Head of caudate nucleus (tissue), 42 donors: ENCODE results near the gene CSK.

ENCODE experiments used
- DNase-seq, 42 donors: peaks; one replicate each; pipeline versions ENCODE4 v3.0.0 to v3.0.0-alpha.2; 2020 to 2021; ENCODE audit warnings: mixed read lengths in 7 of 42
- intact Hi-C: fragments of 100-400 bp; cut with DNase I; formaldehyde crosslinking; loops from one replicate; pipeline ENCODE4 v1.15.0; 2022

The CSK gene

GRCh38 chr15:74768771-74769342 is 13.0 kb upstream of the CSK start:
- peak; percentile 59 to 89 (median 76) for DNase-seq
- intact Hi-C loops = loop anchor here (2.0 to 5.0 kb wide), 2 partner anchors 134 to 397 kb away; no protein-coding TSS in a partner anchor

- intact Hi-C loops = loop anchor here (2.0 to 5.0 kb wide), 2 partner anchors 135 to 397 kb away; no protein-coding TSS in a partner anchor
- no peak for DNase-seq
These were observed 12.3 kb upstream of the CSK start for GRCh38 chr15:74769463-74770025.

GRCh38 chr15:74770211-74770903 is 11.5 kb upstream of the CSK start:
- intact Hi-C loops = no loop called here
- no peak for DNase-seq

GRCh38 chr15:74773329-74773728 is 8.6 kb upstream of the CSK start:
- no peak for DNase-seq
- intact Hi-C loops = no loop called here

- peak in 2 of 42 donors; percentile 46 to 64 for DNase-seq
- intact Hi-C loops = no loop called here
These were observed 8.1 kb upstream of the CSK start for GRCh38 chr15:74773731-74774252.

GRCh38 chr15:74775132-74775562 is 6.7 kb upstream of the CSK start:
- intact Hi-C loops = loop anchor here (5.0 kb wide), 1 partner anchor 167 kb away; no protein-coding TSS in a partner anchor

GRCh38 chr15:74775894-74776293 is 6.0 kb upstream of the CSK start:
- intact Hi-C loops = loop anchor here (5.0 kb wide), 1 partner anchor 166 kb away; no protein-coding TSS in a partner anchor
- DNase-seq = no peak

More at GRCh38 chr15:74775132-74775562, 6.7 kb upstream of the CSK start:
- DNase-seq = peak in 1 of 42 donors; percentile 42

- peak in 3 of 42 donors; percentile 22 to 44 (median 42) for DNase-seq
- intact Hi-C loops = loop anchor here (5.0 kb wide), 1 partner anchor 165 kb away; no protein-coding TSS in a partner anchor
These were observed 4.8 kb upstream of the CSK start for GRCh38 chr15:74776821-74777768.

- DNase-seq = peak in 1 of 42 donors; percentile 17
- intact Hi-C loops = loop anchor here (5.0 kb wide), 1 partner anchor 164 kb away; no protein-coding TSS in a partner anchor
These were observed 3.9 kb upstream of the CSK start for GRCh38 chr15:74777769-74778598.

GRCh38 chr15:74778599-74778970 is 3.3 kb upstream of the CSK start:
- intact Hi-C loops = loop anchor here (5.0 kb wide), 1 partner anchor 164 kb away; no protein-coding TSS in a partner anchor

GRCh38 chr15:74779162-74779648 is 2.7 kb upstream of the CSK start:
- intact Hi-C loops = loop anchor here (5.0 kb wide), 1 partner anchor 163 kb away; no protein-coding TSS in a partner anchor
- no peak for DNase-seq

More at GRCh38 chr15:74778599-74778970, 3.3 kb upstream of the CSK start:
- DNase-seq = no peak

GRCh38 chr15:74780523-74781430 is 1.1 kb upstream of the CSK start:
- intact Hi-C loops = loop anchor here (5.0 kb wide), 1 partner anchor 57 kb away; no protein-coding TSS in a partner anchor
- DNase-seq = peak in 1 of 42 donors; percentile 15

- intact Hi-C loops = loop anchor here (5.0 kb wide), 1 partner anchor 55 kb away; no protein-coding TSS in a partner anchor
- DNase-seq = peak in 11 of 42 donors; percentile 33 to 66 (median 53)
These were observed 585 bp downstream of the CSK start for GRCh38 chr15:74782259-74783071.

- peak in 3 of 42 donors; percentile 38 to 60 (median 40) for DNase-seq
- intact Hi-C loops = loop anchor here (5.0 kb wide), 1 partner anchor 54 kb away; no protein-coding TSS in a partner anchor
These were observed 1.4 kb downstream of the CSK start for GRCh38 chr15:74783072-74783807.

- intact Hi-C loops = loop anchor here (5.0 kb wide), 1 partner anchor 54 kb away; no protein-coding TSS in a partner anchor
These were observed 1.9 kb downstream of the CSK start for GRCh38 chr15:74783808-74784175.

More at GRCh38 chr15:74783808-74784175, 1.9 kb downstream of the CSK start:
- DNase-seq = no peak
